DOHH2 (cell line): ENCODE data around the gene ADAP2.

ENCODE experiments used
- EZH2phosphoT487 ChIP-seq: fragments of 200-600 bp; sonication (generic); IDR thresholded peaks from 2 replicates; pipeline ENCODE4 v1.6.1; 2017; ENCODE audit warnings: borderline replicate concordance, mild to moderate bottlenecking, antibody characterized with exemption, low read length, moderate library complexity, mixed read lengths
- TF ChIP-seq, protein P1 (sequence below): fragments of 200-600 bp; sonication (generic); IDR thresholded peaks from one replicate; pipeline ENCODE4 v1.5.1; 2014; ENCODE audit warnings: antibody characterized with exemption, mild to moderate bottlenecking, low read depth, low read length; ENCODE audit not compliant: poor library complexity, severe bottlenecking

DNA sequence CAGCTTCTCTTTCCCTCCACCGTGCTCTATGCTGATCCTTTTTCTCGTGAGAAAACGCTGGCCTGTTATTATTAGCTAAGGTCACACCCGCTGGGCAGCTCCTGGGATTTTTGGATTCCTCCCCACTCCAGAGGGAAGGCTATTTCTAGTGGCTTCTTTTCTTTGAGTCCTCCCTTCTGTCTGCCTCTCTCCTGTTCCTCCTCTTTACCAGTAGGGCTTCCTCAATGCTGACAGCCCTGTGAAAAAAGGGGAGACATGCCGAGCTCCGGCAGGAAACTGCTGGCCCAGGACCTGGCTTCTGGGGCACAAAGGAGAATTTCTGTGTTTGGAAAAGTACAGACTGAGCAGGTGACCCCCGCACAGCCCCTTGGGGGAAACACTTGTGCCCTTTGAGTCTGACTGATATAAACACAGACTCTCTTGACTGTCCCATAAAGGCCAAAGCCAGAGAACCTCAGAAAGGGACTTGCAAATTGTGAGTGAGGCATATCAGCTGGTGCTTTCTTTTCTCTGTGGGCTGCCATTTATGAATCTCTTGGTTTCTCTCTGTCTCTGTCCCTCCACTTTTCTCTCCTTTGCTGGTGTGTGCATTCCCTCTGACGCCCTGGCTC, 35.1 kb downstream of the ADAP2 start:
- TF ChIP-seq, protein P1, sequence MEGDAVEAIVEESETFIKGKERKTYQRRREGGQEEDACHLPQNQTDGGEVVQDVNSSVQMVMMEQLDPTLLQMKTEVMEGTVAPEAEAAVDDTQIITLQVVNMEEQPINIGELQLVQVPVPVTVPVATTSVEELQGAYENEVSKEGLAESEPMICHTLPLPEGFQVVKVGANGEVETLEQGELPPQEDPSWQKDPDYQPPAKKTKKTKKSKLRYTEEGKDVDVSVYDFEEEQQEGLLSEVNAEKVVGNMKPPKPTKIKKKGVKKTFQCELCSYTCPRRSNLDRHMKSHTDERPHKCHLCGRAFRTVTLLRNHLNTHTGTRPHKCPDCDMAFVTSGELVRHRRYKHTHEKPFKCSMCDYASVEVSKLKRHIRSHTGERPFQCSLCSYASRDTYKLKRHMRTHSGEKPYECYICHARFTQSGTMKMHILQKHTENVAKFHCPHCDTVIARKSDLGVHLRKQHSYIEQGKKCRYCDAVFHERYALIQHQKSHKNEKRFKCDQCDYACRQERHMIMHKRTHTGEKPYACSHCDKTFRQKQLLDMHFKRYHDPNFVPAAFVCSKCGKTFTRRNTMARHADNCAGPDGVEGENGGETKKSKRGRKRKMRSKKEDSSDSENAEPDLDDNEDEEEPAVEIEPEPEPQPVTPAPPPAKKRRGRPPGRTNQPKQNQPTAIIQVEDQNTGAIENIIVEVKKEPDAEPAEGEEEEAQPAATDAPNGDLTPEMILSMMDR, result no peak
- TF ChIP-seq EZH2phosphoT487, result no peak
